ENCODE results near the gene PODXL2.
"Not testable (repeated sequence)": the region's sequence is repeated elsewhere in the genome, so short reads cannot be mapped to it uniquely, and the experiment has no call there.

PODXL2 gene

DNA sequence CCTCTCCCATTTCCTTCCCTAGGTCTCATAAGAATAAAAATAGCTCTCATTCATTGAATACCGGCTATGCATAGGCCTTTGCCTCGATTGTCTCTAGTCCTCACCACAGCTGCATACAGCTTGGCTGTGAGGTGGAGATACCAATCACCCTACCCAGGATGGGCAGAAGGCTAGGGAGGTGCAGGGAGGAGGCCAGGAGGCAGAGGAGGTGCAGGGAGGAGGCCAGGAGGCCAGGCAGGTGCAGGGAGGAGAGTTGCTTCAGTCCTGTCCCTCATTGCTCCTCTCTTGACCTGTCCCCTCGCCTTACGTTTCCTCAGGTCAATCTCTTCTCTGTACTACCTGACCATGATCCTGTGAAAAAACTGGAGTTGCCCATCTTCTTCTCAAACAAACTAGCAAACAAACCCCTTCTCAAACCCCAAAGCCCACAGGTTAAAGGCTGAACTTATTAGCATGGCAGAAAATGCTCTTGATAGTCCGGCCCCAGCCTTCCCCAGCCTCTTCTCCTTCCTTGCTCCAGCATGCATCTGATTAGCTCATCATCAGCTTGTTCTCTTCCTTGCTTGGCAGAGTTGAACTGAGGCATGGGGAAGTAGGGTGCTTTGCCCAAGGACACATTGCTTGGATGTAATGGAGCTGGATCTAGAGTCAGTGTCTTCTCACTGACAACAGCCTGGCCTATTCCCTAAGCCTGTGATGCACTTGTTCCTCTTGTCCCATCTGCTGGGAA, 15.8 kb downstream of the PODXL2 start:
- no peak for TF ChIP-seq JUND (IDR thresholded peaks at IDR 0.05; ENCODE audit: low read depth)
- no peak for DNase-seq (ENCODE audit: low read depth in 1 of 2, low spot score in 1 of 2)
- in situ Hi-C loops (cut with HindIII; ENCODE audit: low pct_unique_long_range_greater_than_20kb, low sequenced_read_pairs): no loop called here

GRCh38 chr3:127645371-127646015, 16.5 kb downstream of the PODXL2 start:
- no peak for TF ChIP-seq JUND (IDR thresholded peaks at IDR 0.05; ENCODE audit: low read depth)
- no peak for DNase-seq (ENCODE audit: low read depth in 1 of 2, low spot score in 1 of 2)
- in situ Hi-C loops (cut with HindIII; ENCODE audit: low pct_unique_long_range_greater_than_20kb, low sequenced_read_pairs): no loop called here

GRCh38 chr3:127646501-127647046, 17.6 kb downstream of the PODXL2 start:
- DNase-seq (ENCODE audit: low read depth in 1 of 2, low spot score in 1 of 2): no peak
- in situ Hi-C loops (cut with HindIII; ENCODE audit: low pct_unique_long_range_greater_than_20kb, low sequenced_read_pairs): no loop called here
- no peak for TF ChIP-seq JUND (IDR thresholded peaks at IDR 0.05; ENCODE audit: low read depth)

DNA sequence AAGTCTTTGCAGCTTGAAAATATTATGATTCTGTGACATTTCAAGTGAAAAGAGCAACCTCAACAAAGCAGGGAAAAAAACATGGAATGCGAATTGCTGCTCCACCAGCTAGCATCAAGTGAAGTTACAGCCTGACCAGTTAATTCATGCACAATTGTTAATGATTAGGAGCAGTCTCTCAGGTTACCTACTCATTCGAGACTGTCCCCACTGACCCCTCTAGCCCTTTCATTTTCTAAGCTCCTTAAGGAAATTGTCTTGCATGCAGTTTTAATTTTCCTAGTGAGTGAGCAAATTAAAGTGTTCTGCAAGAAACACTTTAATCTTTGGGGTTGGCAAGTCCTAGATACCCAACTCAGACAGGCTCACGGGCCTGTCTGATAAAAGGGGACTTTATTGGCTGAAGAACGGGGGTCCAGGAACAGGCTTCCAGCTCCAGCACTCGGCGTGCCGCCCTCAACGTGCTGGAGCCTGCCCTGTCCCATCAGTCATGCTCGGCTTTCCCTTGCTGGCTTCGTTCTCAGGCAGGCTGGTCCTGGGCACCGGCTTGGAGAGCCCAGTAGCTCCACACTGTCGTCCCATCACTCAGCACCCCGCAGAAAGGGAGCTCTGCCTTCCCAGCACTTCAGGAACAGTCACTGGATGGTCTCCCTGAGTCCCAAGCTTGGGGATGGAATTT, 18.3 kb downstream of the PODXL2 start:
- in situ Hi-C loops (cut with HindIII; ENCODE audit: low pct_unique_long_range_greater_than_20kb, low sequenced_read_pairs): no loop called here

GRCh38 chr3:127647845-127648204, 18.8 kb downstream of the PODXL2 start:
- DNase-seq (ENCODE audit: low read depth in 1 of 2, low spot score in 1 of 2): no peak
- no peak for TF ChIP-seq JUND (IDR thresholded peaks at IDR 0.05; ENCODE audit: low read depth)
- in situ Hi-C loops (cut with HindIII; ENCODE audit: low pct_unique_long_range_greater_than_20kb, low sequenced_read_pairs): no loop called here

More for the DNA sequence above, 18.3 kb downstream of the PODXL2 start:
- no peak for DNase-seq (ENCODE audit: low read depth in 1 of 2, low spot score in 1 of 2)
- TF ChIP-seq JUND (IDR thresholded peaks at IDR 0.05; ENCODE audit: low read depth): no peak

GRCh38 chr3:127650236-127650635, 21.3 kb downstream of the PODXL2 start:
- in situ Hi-C loops (cut with HindIII; ENCODE audit: low pct_unique_long_range_greater_than_20kb, low sequenced_read_pairs): no loop called here

GRCh38 chr3:127651516-127652172, 22.7 kb downstream of the PODXL2 start:
- no peak for DNase-seq (ENCODE audit: low read depth in 1 of 2, low spot score in 1 of 2)
- TF ChIP-seq JUND (IDR thresholded peaks at IDR 0.05; ENCODE audit: low read depth): no peak
- in situ Hi-C loops (cut with HindIII; ENCODE audit: low pct_unique_long_range_greater_than_20kb, low sequenced_read_pairs): no loop called here

More at GRCh38 chr3:127650236-127650635, 21.3 kb downstream of the PODXL2 start:
- no peak for DNase-seq (ENCODE audit: low read depth in 1 of 2, low spot score in 1 of 2)
- TF ChIP-seq JUND (IDR thresholded peaks at IDR 0.05; ENCODE audit: low read depth): no peak

DNA sequence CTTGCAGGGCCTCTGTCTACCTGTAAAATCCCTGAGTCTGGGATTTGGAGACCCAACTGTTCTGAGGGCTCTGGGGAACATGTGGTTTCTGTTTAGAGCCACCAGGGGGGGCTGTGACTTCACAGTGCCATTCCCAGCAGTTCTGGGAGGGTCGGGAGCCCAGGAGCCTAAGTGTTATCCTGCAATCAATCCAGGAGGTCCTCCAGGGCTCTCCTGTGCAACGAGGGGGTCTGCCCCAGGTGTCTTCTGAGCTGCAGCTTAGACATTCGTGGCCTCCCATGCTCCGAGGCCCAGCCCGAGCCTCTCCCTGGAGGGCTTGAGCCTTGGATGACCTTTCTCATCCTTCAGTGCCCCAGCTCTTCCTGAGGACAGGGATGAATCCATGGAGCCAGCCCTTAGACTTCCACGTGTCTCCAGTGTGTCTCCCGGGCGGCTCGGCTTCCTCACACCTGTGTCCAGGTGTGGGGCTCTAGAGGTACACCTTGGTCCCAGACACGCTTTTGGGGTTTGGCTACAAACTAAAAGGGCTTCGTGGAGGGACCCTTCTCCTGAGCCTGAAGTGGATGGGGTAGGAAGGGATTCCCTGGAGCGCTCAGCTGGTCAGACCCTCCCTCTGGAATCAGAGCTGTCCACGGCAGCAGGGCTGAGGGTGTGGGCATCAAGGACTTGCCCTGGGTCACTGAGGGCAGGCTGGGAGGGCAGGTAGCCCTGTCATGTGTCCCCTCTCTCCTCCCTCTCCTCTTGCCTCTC, 23.4 kb downstream of the PODXL2 start:
- DNase-seq (ENCODE audit: low read depth in 1 of 2, low spot score in 1 of 2): peak in 1 of 2 experiments; percentile 53
- in situ Hi-C loops (cut with HindIII; ENCODE audit: low pct_unique_long_range_greater_than_20kb, low sequenced_read_pairs): no loop called here
- TF ChIP-seq JUND (IDR thresholded peaks at IDR 0.05; ENCODE audit: low read depth): no peak

DNA sequence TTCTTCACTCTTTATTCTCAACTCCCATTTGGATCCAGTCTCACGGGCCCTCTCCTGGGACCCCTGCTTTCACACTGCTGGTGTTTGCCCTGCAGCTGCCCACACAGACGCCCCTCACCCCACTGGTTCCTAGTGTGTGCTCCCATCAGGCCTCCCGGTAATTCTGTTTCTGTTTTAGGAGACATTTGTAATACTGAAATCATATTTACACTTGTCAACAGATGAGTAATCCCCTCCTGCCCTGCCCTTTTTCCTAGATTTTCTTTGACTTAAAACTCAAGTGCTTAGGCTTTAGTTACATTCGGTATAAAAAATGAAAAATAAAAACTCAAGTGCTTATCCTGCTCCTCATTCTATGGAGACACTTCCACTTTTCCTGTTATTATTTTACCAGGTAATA, 25.4 kb downstream of the PODXL2 start:
- no peak for DNase-seq (ENCODE audit: low read depth in 1 of 2, low spot score in 1 of 2)
- in situ Hi-C loops (cut with HindIII; ENCODE audit: low pct_unique_long_range_greater_than_20kb, low sequenced_read_pairs): no loop called here
- TF ChIP-seq JUND (IDR thresholded peaks at IDR 0.05; ENCODE audit: low read depth): no peak

- DNase-seq (ENCODE audit: low read depth in 1 of 2, low spot score in 1 of 2); in situ Hi-C loops (cut with HindIII; ENCODE audit: low pct_unique_long_range_greater_than_20kb, low sequenced_read_pairs): not testable (repeated sequence)
These were observed 26.0 kb downstream of the PODXL2 start for GRCh38 chr3:127654993-127655392.

DNA sequence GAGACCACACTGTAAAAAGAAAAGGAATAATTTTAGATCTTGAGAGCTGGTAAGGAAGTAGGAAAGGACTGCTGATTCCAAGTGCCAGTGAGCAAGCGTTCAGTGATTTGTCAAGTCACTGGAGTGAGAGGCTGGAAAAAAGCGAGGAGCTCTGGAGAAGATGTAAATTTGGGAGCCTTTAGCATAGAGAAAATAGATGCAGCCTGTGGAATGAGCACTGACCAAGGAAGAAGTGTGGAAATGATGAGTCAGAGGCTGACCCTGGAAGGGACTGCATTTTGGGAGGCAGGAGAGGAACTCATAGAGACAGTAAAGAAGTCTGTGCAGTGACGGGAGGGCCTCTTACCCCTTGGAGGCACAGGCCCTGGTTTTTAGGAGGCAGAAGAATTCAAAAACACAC, 26.7 kb downstream of the PODXL2 start:
- DNase-seq (ENCODE audit: low read depth in 1 of 2, low spot score in 1 of 2): no peak
- in situ Hi-C loops (cut with HindIII; ENCODE audit: low pct_unique_long_range_greater_than_20kb, low sequenced_read_pairs): no loop called here
- TF ChIP-seq JUND (IDR thresholded peaks at IDR 0.05; ENCODE audit: low read depth): no peak

- no peak for DNase-seq (ENCODE audit: low read depth in 1 of 2, low spot score in 1 of 2)
- in situ Hi-C loops (cut with HindIII; ENCODE audit: low pct_unique_long_range_greater_than_20kb, low sequenced_read_pairs): no loop called here
- no peak for TF ChIP-seq JUND (IDR thresholded peaks at IDR 0.05; ENCODE audit: low read depth)
These were observed 27.9 kb downstream of the PODXL2 start for GRCh38 chr3:127656906-127657305.

All from T47D (cell line).